OCI-LY7 (cell line): Measurements from ENCODE around the gene TGFBR2.
"Not testable (repeated sequence)": the region's sequence is repeated elsewhere in the genome, so short reads cannot be mapped to it uniquely, and the experiment has no call there.

ENCODE experiments used
- EZH2phosphoT487 ChIP-seq: fragments of 200-600 bp; sonication (generic); IDR thresholded peaks from 2 replicates; pipeline ENCODE4 v1.6.1; 2018; ENCODE audit warnings: low read depth, borderline replicate concordance, mild to moderate bottlenecking, mixed run types, antibody characterized with exemption, low read length, moderate library complexity, mixed read lengths
- TF ChIP-seq, protein P1 (sequence below): fragments of 200-600 bp; sonication (generic); conservative IDR thresholded peaks from 2 replicates; pipeline ENCODE4 v1.5.1; 2014; ENCODE audit warnings: mild to moderate bottlenecking, antibody characterized with exemption, low read length, moderate library complexity, mixed read lengths

DNA sequence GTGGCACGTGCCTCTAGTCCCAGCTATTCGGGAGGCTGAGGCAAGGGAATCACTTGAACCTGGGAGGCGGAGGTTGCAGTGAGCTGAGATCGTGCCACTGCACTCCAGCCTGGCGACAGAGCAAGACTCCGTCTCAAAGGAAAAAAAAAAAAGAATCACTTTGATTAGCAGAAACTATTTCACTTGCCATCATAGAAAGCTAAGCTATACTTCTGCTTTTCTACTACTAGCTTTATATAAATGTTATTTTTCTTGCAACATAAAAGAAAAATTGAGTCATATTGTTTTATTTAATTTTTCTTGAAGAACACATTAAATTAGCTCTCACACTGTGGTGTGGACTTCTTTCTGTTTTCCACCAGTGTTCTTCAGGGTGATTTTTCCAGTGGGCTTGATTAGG, 18.1 kb downstream of the TGFBR2 start:
- TF ChIP-seq, protein P1, sequence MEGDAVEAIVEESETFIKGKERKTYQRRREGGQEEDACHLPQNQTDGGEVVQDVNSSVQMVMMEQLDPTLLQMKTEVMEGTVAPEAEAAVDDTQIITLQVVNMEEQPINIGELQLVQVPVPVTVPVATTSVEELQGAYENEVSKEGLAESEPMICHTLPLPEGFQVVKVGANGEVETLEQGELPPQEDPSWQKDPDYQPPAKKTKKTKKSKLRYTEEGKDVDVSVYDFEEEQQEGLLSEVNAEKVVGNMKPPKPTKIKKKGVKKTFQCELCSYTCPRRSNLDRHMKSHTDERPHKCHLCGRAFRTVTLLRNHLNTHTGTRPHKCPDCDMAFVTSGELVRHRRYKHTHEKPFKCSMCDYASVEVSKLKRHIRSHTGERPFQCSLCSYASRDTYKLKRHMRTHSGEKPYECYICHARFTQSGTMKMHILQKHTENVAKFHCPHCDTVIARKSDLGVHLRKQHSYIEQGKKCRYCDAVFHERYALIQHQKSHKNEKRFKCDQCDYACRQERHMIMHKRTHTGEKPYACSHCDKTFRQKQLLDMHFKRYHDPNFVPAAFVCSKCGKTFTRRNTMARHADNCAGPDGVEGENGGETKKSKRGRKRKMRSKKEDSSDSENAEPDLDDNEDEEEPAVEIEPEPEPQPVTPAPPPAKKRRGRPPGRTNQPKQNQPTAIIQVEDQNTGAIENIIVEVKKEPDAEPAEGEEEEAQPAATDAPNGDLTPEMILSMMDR: not testable (repeated sequence)
- TF ChIP-seq EZH2phosphoT487: not testable (repeated sequence)
